Gastrocnemius medialis (tissue), 4 donors: ENCODE measurements around the gene TMEM209.
"Not testable (repeated sequence)": the region's sequence is repeated elsewhere in the genome, so short reads cannot be mapped to it uniquely, and the experiment has no call there.

ENCODE experiments used
- CTCF ChIP-seq, 5 experiments: fragments of 450-650 bp in 3 of 5; fragments of 200-600 bp in 2 of 5; sonication (generic) in 2 of 5; IDR thresholded peaks in 4 of 5; conservative IDR thresholded peaks in 1 of 5; 1 replicate in 4 of 5; 2 replicates in 1 of 5; pipeline ENCODE4 v1.5.1; 2016 to 2019; ENCODE audit warnings: antibody characterized with exemption in 5 of 5, mild to moderate bottlenecking in 3 of 5, moderate library complexity in 3 of 5
- POLR2A ChIP-seq, 2 donors: fragments of 450-650 bp; IDR thresholded peaks; one replicate each; pipeline ENCODE4 v1.6.1; 2017; ENCODE audit warnings: antibody characterized with exemption in 2 of 2, mild to moderate bottlenecking in 2 of 2, moderate library complexity in 2 of 2

GRCh38 chr7:130249626-130250025 lies 44.4 kb upstream of the TMEM209 start:
- not testable (repeated sequence) for TF ChIP-seq POLR2A (IDR thresholded peaks at IDR 0.05); CTCF (IDR thresholded peaks at IDR 0.05 in 4 of 5, conservative IDR thresholded peaks at IDR 0.05 in 1 of 5)
